ENCODE data around the gene TDP2. TPM values are rescaled to one million over a fixed set of nuclear protein-coding genes. Genes with fewer than 3 reads are reported as not detected.

Gene TDP2
- total and polyA plus RNA-seq, 2 donors (not counting 3 experiments of a cell fraction or from before 2014, with no cell fraction given): 13.7 to 39.2 TPM

DNA sequence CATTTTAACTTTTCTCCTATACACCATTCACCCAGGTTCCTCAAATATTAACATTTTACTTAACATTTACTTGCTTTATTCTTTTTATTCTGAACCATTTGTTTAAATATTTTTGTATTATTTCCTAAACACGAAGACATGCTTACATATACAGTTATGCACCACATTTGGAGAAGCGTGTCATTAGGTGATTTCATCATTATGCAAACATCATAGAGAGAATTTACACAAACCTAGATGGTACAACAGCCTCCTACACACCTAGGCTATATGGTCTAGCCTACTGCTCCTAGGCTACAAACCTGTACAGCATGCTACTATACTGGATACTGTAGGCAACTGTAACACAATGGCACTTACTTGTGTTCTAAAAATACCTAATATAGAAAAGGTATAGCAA is 6.6 kb downstream of the TDP2 start:
- no peak for TF ChIP-seq GATA2 (IDR thresholded peaks at IDR 0.05; ENCODE audit: insufficient read depth, insufficient read length, low read depth, low read length)
- no peak for TF ChIP-seq JUN (IDR thresholded peaks at IDR 0.05; ENCODE audit: borderline replicate concordance, insufficient read depth, insufficient read length, low read depth)
- TF ChIP-seq, protein P1, sequence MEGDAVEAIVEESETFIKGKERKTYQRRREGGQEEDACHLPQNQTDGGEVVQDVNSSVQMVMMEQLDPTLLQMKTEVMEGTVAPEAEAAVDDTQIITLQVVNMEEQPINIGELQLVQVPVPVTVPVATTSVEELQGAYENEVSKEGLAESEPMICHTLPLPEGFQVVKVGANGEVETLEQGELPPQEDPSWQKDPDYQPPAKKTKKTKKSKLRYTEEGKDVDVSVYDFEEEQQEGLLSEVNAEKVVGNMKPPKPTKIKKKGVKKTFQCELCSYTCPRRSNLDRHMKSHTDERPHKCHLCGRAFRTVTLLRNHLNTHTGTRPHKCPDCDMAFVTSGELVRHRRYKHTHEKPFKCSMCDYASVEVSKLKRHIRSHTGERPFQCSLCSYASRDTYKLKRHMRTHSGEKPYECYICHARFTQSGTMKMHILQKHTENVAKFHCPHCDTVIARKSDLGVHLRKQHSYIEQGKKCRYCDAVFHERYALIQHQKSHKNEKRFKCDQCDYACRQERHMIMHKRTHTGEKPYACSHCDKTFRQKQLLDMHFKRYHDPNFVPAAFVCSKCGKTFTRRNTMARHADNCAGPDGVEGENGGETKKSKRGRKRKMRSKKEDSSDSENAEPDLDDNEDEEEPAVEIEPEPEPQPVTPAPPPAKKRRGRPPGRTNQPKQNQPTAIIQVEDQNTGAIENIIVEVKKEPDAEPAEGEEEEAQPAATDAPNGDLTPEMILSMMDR (IDR thresholded peaks at IDR 0.05; ENCODE audit: extremely low read depth in 1 of 2, insufficient read depth in 1 of 2, low read depth in 1 of 2, low read length in 2 of 2): no peak
- TF ChIP-seq POLR2AphosphoS5 (IDR thresholded peaks at IDR 0.05; ENCODE audit: insufficient read depth, low read depth, low read length): no peak
- TF ChIP-seq EZH2 (IDR thresholded peaks at IDR 0.05; ENCODE audit: borderline replicate concordance, low read depth, low read length, severe bottlenecking): no peak
- no peak for TF ChIP-seq POLR2A (IDR thresholded peaks at IDR 0.05; ENCODE audit: low read depth, low read length)
- no peak for TF ChIP-seq MYC (IDR thresholded peaks at IDR 0.05; ENCODE audit: low read depth, low read length)
- TF ChIP-seq FOS (IDR thresholded peaks at IDR 0.05; ENCODE audit: borderline replicate concordance, insufficient read depth, low read length): no peak
- TF ChIP-seq, protein P2, sequence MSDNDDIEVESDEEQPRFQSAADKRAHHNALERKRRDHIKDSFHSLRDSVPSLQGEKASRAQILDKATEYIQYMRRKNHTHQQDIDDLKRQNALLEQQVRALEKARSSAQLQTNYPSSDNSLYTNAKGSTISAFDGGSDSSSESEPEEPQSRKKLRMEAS (IDR thresholded peaks at IDR 0.05; ENCODE audit: insufficient read depth, insufficient read length): no peak
- dilution Hi-C loops (cut with MboI; ENCODE audit: extremely low pct_ligation_motif_present, low sequenced_read_pairs) (no loop called here), intact Hi-C loops (cut with micrococcal nuclease) (no loop called here)
- Histone ChIP-seq H3K27ac (ENCODE audit: insufficient read depth, low read depth, low read length) (no peak overlapping the region), H3K9ac (replicated peaks; ENCODE audit: extremely low read depth, insufficient read depth, low read length) (no peak overlapping the region), H3K79me2 (ENCODE audit: control insufficient read depth, insufficient read depth, low read length) (peaks cover 12% of the 10 kb centered on the region), H3K4me2 (ENCODE audit: insufficient read depth, low read length) (no peak overlapping the region), H3K4me3 (replicated peaks in 1 of 3; ENCODE audit: insufficient read depth in 1 of 3, low read depth in 1 of 3, low read length in 3 of 3) (no peak overlapping the region), H2AFZ (ENCODE audit: low read depth, low read length) (no peak overlapping the region), H3K36me3 (ENCODE audit: control insufficient read depth in 2 of 2, extremely low read depth in 1 of 2, insufficient read depth in 2 of 2, low read length in 2 of 2) (peaks cover 4 to 7% of the 10 kb centered on the region in 2 experiments), H3K9me1 (replicated peaks; ENCODE audit: control insufficient read depth, extremely low read depth, insufficient read depth, low read length) (no peaks in the 10 kb centered on the region), H3K9me3 (replicated peaks; ENCODE audit: control insufficient read depth, insufficient read depth, low read length) (no peaks in the 10 kb centered on the region), H3K4me1 (ENCODE audit: control insufficient read depth, extremely low read depth, insufficient read depth, low read length) (peaks cover 7% of the 10 kb centered on the region), H4K20me1 (replicated peaks; ENCODE audit: control insufficient read depth, extremely low read depth, insufficient read depth, low read length) (no peaks in the 10 kb centered on the region), H3K27me3 (ENCODE audit: control insufficient read depth in 2 of 2, insufficient read depth in 2 of 2, low read length in 2 of 2) (no peaks in the 10 kb centered on the region)
- POLR2A ChIA-PET: no interaction called here
- CTCF ChIA-PET: no interaction called here
- no peak for FAIRE-seq
- DNase-seq (ENCODE audit: low read depth, low spot score): no peak
- BruUV-seq (replicated peaks): no TSS peak
